CD4-positive, alpha-beta T cell treated with Interleukin-2 at 100 ng/mL for 4 hours (primary cell): ENCODE results near the gene PLAAT3.
"Not testable (repeated sequence)": the region's sequence is repeated elsewhere in the genome, so short reads cannot be mapped to it uniquely, and the experiment has no call there.

Experiments
- DNase-seq: peaks from one replicate; pipeline ENCODE4 v3.0.0-alpha.2; 2020; ENCODE audit warnings: low spot score

PLAAT3 gene

GRCh38 chr11:63608353-63609345 lies 5.6 kb downstream of the PLAAT3 start:
- DNase-seq: no peak

- DNase-seq: no peak
Observed at GRCh38 chr11:63603180-63603518, 11.1 kb downstream of the PLAAT3 start.

GRCh38 chr11:63602290-63603179 lies 11.7 kb downstream of the PLAAT3 start:
- DNase-seq: not testable (repeated sequence)

- DNase-seq: no peak
Observed at GRCh38 chr11:63599211-63600122, 14.8 kb downstream of the PLAAT3 start.

GRCh38 chr11:63598556-63598955 lies 15.7 kb downstream of the PLAAT3 start:
- DNase-seq: no peak

- no peak for DNase-seq
Observed at GRCh38 chr11:63595296-63595695, 18.9 kb downstream of the PLAAT3 start.

GRCh38 chr11:63592975-63593395 lies 21.2 kb downstream of the PLAAT3 start:
- DNase-seq: no peak

GRCh38 chr11:63590024-63590788 lies 24.0 kb downstream of the PLAAT3 start:
- DNase-seq: no peak

- no peak for DNase-seq
Observed at GRCh38 chr11:63589000-63589399, 25.2 kb downstream of the PLAAT3 start.

GRCh38 chr11:63586451-63587166 lies 27.6 kb downstream of the PLAAT3 start:
- DNase-seq: no peak

GRCh38 chr11:63583357-63583677 lies 30.9 kb downstream of the PLAAT3 start:
- DNase-seq: no peak

GRCh38 chr11:63581224-63581623 lies 33.0 kb downstream of the PLAAT3 start:
- not testable (repeated sequence) for DNase-seq

- not testable (repeated sequence) for DNase-seq
Observed at GRCh38 chr11:63578882-63579281, 35.4 kb downstream of the PLAAT3 start.

- no peak for DNase-seq
Observed at GRCh38 chr11:63574856-63575602, 39.2 kb downstream of the PLAAT3 start.

- DNase-seq: peak; percentile 57
Observed at GRCh38 chr11:63573881-63574855, 40.1 kb downstream of the PLAAT3 start.

GRCh38 chr11:63572026-63572688 lies 42.1 kb downstream of the PLAAT3 start:
- DNase-seq: no peak

GRCh38 chr11:63569570-63569969 lies 44.7 kb downstream of the PLAAT3 start:
- no peak for DNase-seq
